Measurements from ENCODE around the gene CEMIP. TPM values are rescaled to one million over a fixed set of nuclear protein-coding genes. Genes with fewer than 3 reads are reported as not detected.

CEMIP gene
- polyA plus RNA-seq, 1 donor (not counting 4 experiments of a cell fraction or from before 2014, with no cell fraction given), result 2.3 TPM

DNA sequence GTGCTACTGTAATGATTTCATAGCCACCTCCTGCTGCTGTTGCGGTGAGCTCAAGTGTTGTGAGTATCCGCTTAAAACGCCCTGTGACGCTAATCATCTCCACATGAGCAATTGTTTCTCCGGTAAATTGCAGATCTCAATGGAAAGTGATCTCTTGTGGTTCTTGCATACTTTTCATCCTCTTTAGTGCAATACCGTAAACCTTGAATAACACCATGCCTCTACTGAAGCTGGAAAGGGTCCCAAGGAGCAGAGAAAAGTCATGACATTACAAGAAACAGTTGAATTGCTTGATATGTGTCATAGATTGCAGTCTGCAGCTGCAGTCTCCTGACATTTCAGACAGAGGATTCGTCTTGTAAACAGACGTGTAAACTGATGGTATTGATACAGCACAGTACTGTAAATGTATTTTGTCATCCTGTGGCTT lies 6.0 kb upstream of the CEMIP start:
- H3K9ac ChIP-seq (ENCODE audit: control insufficient read depth, extremely low read depth, insufficient read depth, low read length), result no peak overlapping the region
- no peaks in the 10 kb centered on the region for H3K27me3 ChIP-seq (ENCODE audit: control insufficient read depth, extremely low read depth, insufficient read depth, low read length)
- no peak for FAIRE-seq
- dilution Hi-C loops (cut with MboI; ENCODE audit: extremely low pct_ligation_motif_present, low sequenced_read_pairs), result no loop called here
- no peak overlapping the region for H3K4me2 ChIP-seq (ENCODE audit: control insufficient read depth, extremely low read depth, insufficient read depth, low read depth, low read length)
- H3K27ac ChIP-seq (ENCODE audit: control insufficient read depth, insufficient read depth, low read length), result no peak overlapping the region
- no peaks in the 10 kb centered on the region for H3K9me1 ChIP-seq (ENCODE audit: control insufficient read depth, extremely low read depth, insufficient read depth, low read length)
- no peak for DNase-seq (ENCODE audit: low read depth, low spot score)
- no peak overlapping the region for H3K4me3 ChIP-seq (ENCODE audit: control insufficient read depth in 2 of 3, extremely low read depth in 1 of 3, insufficient read depth in 2 of 3, low read depth in 1 of 3, low read length in 3 of 3)
- no peaks in the 10 kb centered on the region for H3K9me3 ChIP-seq (ENCODE audit: control insufficient read depth, low read depth, low read length)
- no peaks in the 10 kb centered on the region for H3K79me2 ChIP-seq (ENCODE audit: control insufficient read depth, insufficient read depth, low read length)
- no peaks in the 10 kb centered on the region for H3K36me3 ChIP-seq (ENCODE audit: control insufficient read depth in 2 of 2, extremely low read depth in 1 of 2, insufficient read depth in 2 of 2, low read length in 2 of 2)
- peaks cover 21% of the 10 kb centered on the region for H3K4me1 ChIP-seq (ENCODE audit: control insufficient read depth, extremely low read depth, insufficient read depth, low read length)
- TF ChIP-seq, protein P1, sequence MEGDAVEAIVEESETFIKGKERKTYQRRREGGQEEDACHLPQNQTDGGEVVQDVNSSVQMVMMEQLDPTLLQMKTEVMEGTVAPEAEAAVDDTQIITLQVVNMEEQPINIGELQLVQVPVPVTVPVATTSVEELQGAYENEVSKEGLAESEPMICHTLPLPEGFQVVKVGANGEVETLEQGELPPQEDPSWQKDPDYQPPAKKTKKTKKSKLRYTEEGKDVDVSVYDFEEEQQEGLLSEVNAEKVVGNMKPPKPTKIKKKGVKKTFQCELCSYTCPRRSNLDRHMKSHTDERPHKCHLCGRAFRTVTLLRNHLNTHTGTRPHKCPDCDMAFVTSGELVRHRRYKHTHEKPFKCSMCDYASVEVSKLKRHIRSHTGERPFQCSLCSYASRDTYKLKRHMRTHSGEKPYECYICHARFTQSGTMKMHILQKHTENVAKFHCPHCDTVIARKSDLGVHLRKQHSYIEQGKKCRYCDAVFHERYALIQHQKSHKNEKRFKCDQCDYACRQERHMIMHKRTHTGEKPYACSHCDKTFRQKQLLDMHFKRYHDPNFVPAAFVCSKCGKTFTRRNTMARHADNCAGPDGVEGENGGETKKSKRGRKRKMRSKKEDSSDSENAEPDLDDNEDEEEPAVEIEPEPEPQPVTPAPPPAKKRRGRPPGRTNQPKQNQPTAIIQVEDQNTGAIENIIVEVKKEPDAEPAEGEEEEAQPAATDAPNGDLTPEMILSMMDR (optimal IDR thresholded peaks at IDR 0.05 in 1 of 3, IDR thresholded peaks at IDR 0.05 in 1 of 3, conservative IDR thresholded peaks at IDR 0.05 in 1 of 3; ENCODE audit: extremely low read depth in 1 of 3, insufficient read depth in 2 of 3, low read length in 3 of 3), result no peak
- TF ChIP-seq EZH2 (IDR thresholded peaks at IDR 0.05; ENCODE audit: low read length), result no peak
- H4K20me1 ChIP-seq (ENCODE audit: control insufficient read depth, extremely low read depth, insufficient read depth, low read length), result no peaks in the 10 kb centered on the region
- no peak overlapping the region for H2AFZ ChIP-seq (ENCODE audit: control insufficient read depth, low read length)

DNA sequence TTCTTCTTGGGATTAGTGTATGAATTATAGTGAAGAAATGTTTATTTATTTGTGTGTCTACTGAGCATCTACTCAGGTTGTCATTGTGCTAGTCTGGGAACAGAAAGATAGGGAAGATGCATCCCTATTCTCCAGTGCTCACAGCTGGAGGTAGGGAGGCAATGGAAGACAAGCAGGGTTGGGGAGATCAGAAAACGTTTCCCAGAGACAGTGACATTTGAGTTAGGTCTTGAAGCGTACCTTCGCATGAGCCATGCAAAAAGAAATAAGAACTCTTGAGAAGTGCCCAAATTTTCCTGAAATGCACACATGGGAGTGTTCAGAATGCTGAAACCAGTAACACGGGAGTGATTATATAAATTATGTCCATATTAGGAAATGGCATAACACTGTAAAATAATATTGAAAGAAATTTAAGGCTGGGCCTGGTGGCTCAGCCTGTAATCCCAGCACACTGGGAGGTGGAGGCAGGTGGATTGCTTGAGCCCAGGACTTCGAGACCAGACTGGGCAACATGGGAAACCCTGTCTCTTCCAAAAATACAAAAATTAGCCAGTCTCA lies 5.3 kb upstream of the CEMIP start:
- dilution Hi-C loops (cut with MboI; ENCODE audit: extremely low pct_ligation_motif_present, low sequenced_read_pairs), result no loop called here
- no peak for TF ChIP-seq EZH2 (IDR thresholded peaks at IDR 0.05; ENCODE audit: low read length)
- TF ChIP-seq, protein P1 (optimal IDR thresholded peaks at IDR 0.05 in 1 of 3, IDR thresholded peaks at IDR 0.05 in 1 of 3, conservative IDR thresholded peaks at IDR 0.05 in 1 of 3; ENCODE audit: extremely low read depth in 1 of 3, insufficient read depth in 2 of 3, low read length in 3 of 3), result no peak
- no peak for DNase-seq (ENCODE audit: low read depth, low spot score)
- no peaks in the 10 kb centered on the region for H3K79me2 ChIP-seq (ENCODE audit: control insufficient read depth, insufficient read depth, low read length)
- FAIRE-seq, result no peak
- H3K4me1 ChIP-seq (ENCODE audit: control insufficient read depth, extremely low read depth, insufficient read depth, low read length), result peaks cover 28% of the 10 kb centered on the region
- no peaks in the 10 kb centered on the region for H3K9me3 ChIP-seq (ENCODE audit: control insufficient read depth, low read depth, low read length)
- H3K4me3 ChIP-seq (ENCODE audit: control insufficient read depth in 2 of 3, extremely low read depth in 1 of 3, insufficient read depth in 2 of 3, low read depth in 1 of 3, low read length in 3 of 3), result no peak overlapping the region
- H3K27ac ChIP-seq (ENCODE audit: control insufficient read depth, insufficient read depth, low read length), result no peak overlapping the region
- no peak overlapping the region for H2AFZ ChIP-seq (ENCODE audit: control insufficient read depth, low read length)
- H4K20me1 ChIP-seq (ENCODE audit: control insufficient read depth, extremely low read depth, insufficient read depth, low read length), result no peaks in the 10 kb centered on the region
- no peaks in the 10 kb centered on the region for H3K36me3 ChIP-seq (ENCODE audit: control insufficient read depth in 2 of 2, extremely low read depth in 1 of 2, insufficient read depth in 2 of 2, low read length in 2 of 2)
- no peaks in the 10 kb centered on the region for H3K27me3 ChIP-seq (ENCODE audit: control insufficient read depth, extremely low read depth, insufficient read depth, low read length)
- H3K4me2 ChIP-seq (ENCODE audit: control insufficient read depth, extremely low read depth, insufficient read depth, low read depth, low read length), result no peak overlapping the region
- no peaks in the 10 kb centered on the region for H3K9me1 ChIP-seq (ENCODE audit: control insufficient read depth, extremely low read depth, insufficient read depth, low read length)
- no peak overlapping the region for H3K9ac ChIP-seq (ENCODE audit: control insufficient read depth, extremely low read depth, insufficient read depth, low read length)

Measured in keratinocyte (primary cell).